Neuronal stem cell (in vitro differentiated cells): ENCODE data around the gene CFAP77.

ENCODE experiments used
- DNase-seq: peaks from one replicate; pipeline ENCODE4 v3.0.0-alpha.2; 2013; ENCODE audit warnings: low spot score
- H2AFZ ChIP-seq: one replicate; pipeline ENCODE4 v1.6.1; 2013; ENCODE audit warnings: mild to moderate bottlenecking, low read length, inconsistent platforms
- H2AK5ac ChIP-seq: 2 replicates; pipeline ENCODE4 v1.6.1; 2013; ENCODE audit warnings: low read depth, mild to moderate bottlenecking, inconsistent platforms, low read length, moderate library complexity, mixed read lengths
- H2BK120ac ChIP-seq: 2 replicates; pipeline ENCODE4 v1.6.1; 2013; ENCODE audit warnings: low read depth, mild to moderate bottlenecking, inconsistent platforms, low read length, moderate library complexity, mixed read lengths
- H2BK12ac ChIP-seq: one replicate; pipeline ENCODE4 v1.6.1; 2013; ENCODE audit warnings: low read length, inconsistent platforms
- H2BK15ac ChIP-seq: 2 replicates; pipeline ENCODE4 v1.6.1; 2013; ENCODE audit warnings: mild to moderate bottlenecking, low read length, inconsistent platforms, mixed read lengths
- H2BK5ac ChIP-seq: one replicate; pipeline ENCODE4 v1.6.1; 2013; ENCODE audit warnings: inconsistent platforms, mild to moderate bottlenecking, low read length, moderate library complexity
- H3K14ac ChIP-seq: one replicate; pipeline ENCODE4 v1.6.1; 2013; ENCODE audit warnings: low read length, inconsistent platforms
- H3K18ac ChIP-seq: 2 replicates; pipeline ENCODE4 v1.6.1; 2013; ENCODE audit warnings: low read length, inconsistent platforms
- H3K23ac ChIP-seq: 2 replicates; pipeline ENCODE4 v1.6.1; 2013; ENCODE audit warnings: low read depth, mild to moderate bottlenecking, mixed read lengths, low read length, inconsistent platforms; ENCODE audit not compliant: poor library complexity
- H3K27ac ChIP-seq: replicated peaks from 3 replicates; pipeline ENCODE4 v1.5.1; 2013; ENCODE audit warnings: low read length, inconsistent platforms
- H3K27me3 ChIP-seq, 3 experiments: 2 replicates each; pipeline ENCODE4 v1.6.1; 2013; ENCODE audit warnings: low read length in 3 of 3, mild to moderate bottlenecking in 2 of 3, inconsistent platforms in 1 of 3, low read depth in 1 of 3, mixed read lengths in 1 of 3, moderate library complexity in 1 of 3; ENCODE audit not compliant: control insufficient read depth in 3 of 3, insufficient read depth in 3 of 3
- H3K36me3 ChIP-seq, 2 donors: replicated peaks in 1 of 2; 2 replicates each; pipeline ENCODE4 v1.6.1; 2013; ENCODE audit warnings: low read length in 2 of 2; ENCODE audit not compliant: control insufficient read depth in 2 of 2, insufficient read depth in 2 of 2
- H3K4ac ChIP-seq: 2 replicates; pipeline ENCODE4 v1.6.1; 2013; ENCODE audit warnings: inconsistent platforms, mild to moderate bottlenecking, low read length, moderate library complexity
- H3K4me1 ChIP-seq, 2 donors: 1 replicate in 1 of 2; 2 replicates in 1 of 2; pipeline ENCODE4 v1.6.1; 2013; ENCODE audit warnings: low read length in 2 of 2, low read depth in 1 of 2; ENCODE audit not compliant: control insufficient read depth in 2 of 2, insufficient read depth in 1 of 2
- H3K4me2 ChIP-seq: one replicate; pipeline ENCODE4 v1.6.1; 2013; ENCODE audit warnings: mild to moderate bottlenecking, low read length, inconsistent platforms; ENCODE audit not compliant: insufficient read depth, poor library complexity, severe bottlenecking
- H3K4me3 ChIP-seq, 2 donors: 2 replicates each; pipeline ENCODE4 v1.5.1; 2013; ENCODE audit warnings: low read length in 2 of 2, mild to moderate bottlenecking in 2 of 2, inconsistent platforms in 1 of 2, moderate library complexity in 1 of 2
- H3K79me1 ChIP-seq: one replicate; pipeline ENCODE4 v1.6.1; 2013; ENCODE audit warnings: low read depth, mild to moderate bottlenecking, inconsistent platforms, low read length, moderate library complexity
- H3K9ac ChIP-seq: one replicate; pipeline ENCODE4 v1.6.1; 2013; ENCODE audit warnings: mild to moderate bottlenecking, low read depth, low read length, inconsistent platforms; ENCODE audit not compliant: poor library complexity
- H3K9me3 ChIP-seq, 2 donors: replicated peaks in 1 of 2; 2 replicates each; pipeline versions ENCODE3 to v1.6.1; 2013; ENCODE audit warnings: low read length in 2 of 2, mild to moderate bottlenecking in 2 of 2, inconsistent platforms in 1 of 2, low read depth in 1 of 2, mixed read lengths in 1 of 2, moderate library complexity in 1 of 2; ENCODE audit not compliant: control insufficient read depth in 2 of 2, insufficient read depth in 1 of 2
- H4K8ac ChIP-seq: one replicate; pipeline ENCODE4 v1.6.1; 2013; ENCODE audit warnings: low read depth, mild to moderate bottlenecking, inconsistent platforms, low read length, moderate library complexity
- H4K91ac ChIP-seq: one replicate; pipeline ENCODE4 v1.6.1; 2013; ENCODE audit warnings: low read length, low read depth, mild to moderate bottlenecking, inconsistent platforms; ENCODE audit not compliant: poor library complexity
- WGBS, 2 donors: extraction: QIAGEN DNeasy Blood & Tissue Kit; methylation state at CpG; one replicate each; pipeline ENCODE4 v1.1.7; 2013; ENCODE audit warnings: missing lambda C conversion rate in 2 of 2, mixed read lengths in 1 of 2; ENCODE audit not compliant: insufficient read length in 2 of 2, insufficient replicate concordance in 1 of 2; ENCODE audit errors: extremely low coverage in 2 of 2; 5-methylcytosine and 5-hydroxymethylcytosine counted together

CFAP77 gene

DNA sequence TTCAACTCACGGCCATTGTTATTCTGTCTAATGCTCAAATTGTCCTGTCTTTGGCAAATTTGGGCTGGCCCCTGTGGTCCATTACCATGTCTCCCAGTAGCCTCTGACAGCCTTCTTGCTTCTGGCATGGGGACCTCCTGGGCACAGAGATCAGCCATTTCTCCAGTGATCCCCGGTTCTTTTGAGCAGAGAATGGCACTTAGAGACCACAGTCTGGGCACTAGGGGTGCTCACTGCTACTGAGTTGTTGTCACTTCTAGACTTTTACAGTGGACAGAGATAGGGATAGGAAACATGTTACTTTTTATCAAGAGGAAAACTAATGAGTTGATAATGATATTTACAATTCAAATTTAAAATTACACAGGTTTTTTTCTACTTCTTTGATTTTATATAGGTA is 124.8 kb downstream of the CFAP77 start:
- no peak overlapping the region for H2BK120ac ChIP-seq
- no peak overlapping the region for H3K4me2 ChIP-seq
- H4K8ac ChIP-seq = no peak overlapping the region
- no peak overlapping the region for H2BK5ac ChIP-seq
- H2BK12ac ChIP-seq = no peak overlapping the region
- H2AFZ ChIP-seq = no peak overlapping the region
- no peaks in the 10 kb centered on the region for H3K36me3 ChIP-seq
- WGBS, 2 donors = no CpG with 5 or more reads among the region's 2 CpGs
- no peak overlapping the region for H3K23ac ChIP-seq
- peaks cover 0 to 6% of the 10 kb centered on the region in 2 donors for H3K4me1 ChIP-seq
- no peaks in the 10 kb centered on the region for H3K79me1 ChIP-seq
- no peak overlapping the region for H3K4me3 ChIP-seq
- H3K9me3 ChIP-seq = peaks cover 6 to 8% of the 10 kb centered on the region in 2 donors
- no peak for DNase-seq
- peaks cover 0 to 34% (median 0%) of the 10 kb centered on the region in 3 experiments for H3K27me3 ChIP-seq
- no peak overlapping the region for H3K18ac ChIP-seq
- H3K9ac ChIP-seq = no peak overlapping the region
- H3K27ac ChIP-seq = no peak overlapping the region
- no peak overlapping the region for H2BK15ac ChIP-seq
- no peak overlapping the region for H3K14ac ChIP-seq
- H4K91ac ChIP-seq = no peak overlapping the region
- no peak overlapping the region for H3K4ac ChIP-seq
- H2AK5ac ChIP-seq = no peak overlapping the region

DNA sequence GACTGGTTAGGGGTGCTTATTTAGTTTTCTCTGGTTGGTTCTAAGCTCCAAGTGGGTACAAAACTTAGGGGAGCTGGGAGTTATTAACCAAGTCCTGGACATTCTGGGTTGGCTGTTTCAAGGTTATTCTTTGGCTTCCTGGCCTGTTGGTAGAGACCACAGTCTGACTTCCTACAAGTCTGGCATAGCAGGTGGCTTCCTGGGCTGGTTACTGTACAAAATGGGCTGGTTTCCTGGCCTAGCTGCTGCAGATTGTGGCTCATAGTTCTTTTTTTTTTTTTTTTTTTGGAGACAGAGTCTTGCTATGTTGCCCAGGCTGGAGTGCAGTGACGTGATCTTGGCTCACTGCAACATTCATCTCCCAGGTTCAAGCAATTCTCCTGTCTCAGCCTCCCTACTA is 126.1 kb downstream of the CFAP77 start:
- H3K4me3 ChIP-seq = no peak overlapping the region
- no peak overlapping the region for H3K18ac ChIP-seq
- no peaks in the 10 kb centered on the region for H3K79me1 ChIP-seq
- peaks cover 0 to 5% of the 10 kb centered on the region in 2 donors for H3K4me1 ChIP-seq
- no peaks in the 10 kb centered on the region for H3K36me3 ChIP-seq
- H2AFZ ChIP-seq = no peak overlapping the region
- no peak overlapping the region for H2BK12ac ChIP-seq
- H2AK5ac ChIP-seq = no peak overlapping the region
- no peak overlapping the region for H3K9ac ChIP-seq
- H2BK15ac ChIP-seq = no peak overlapping the region
- no peak for DNase-seq
- no peak overlapping the region for H4K8ac ChIP-seq
- peaks cover 0 to 31% (median 0%) of the 10 kb centered on the region in 3 experiments for H3K27me3 ChIP-seq
- H3K23ac ChIP-seq = no peak overlapping the region
- no peak overlapping the region for H3K4ac ChIP-seq
- H3K9me3 ChIP-seq = peaks cover 6 to 8% of the 10 kb centered on the region in 2 donors
- no peak overlapping the region for H3K27ac ChIP-seq
- WGBS, 2 donors = no CpG with 5 or more reads among the region's 1 CpG
- no peak overlapping the region for H2BK120ac ChIP-seq
- H2BK5ac ChIP-seq = no peak overlapping the region
- H3K14ac ChIP-seq = no peak overlapping the region
- H3K4me2 ChIP-seq = no peak overlapping the region
- no peak overlapping the region for H4K91ac ChIP-seq

DNA sequence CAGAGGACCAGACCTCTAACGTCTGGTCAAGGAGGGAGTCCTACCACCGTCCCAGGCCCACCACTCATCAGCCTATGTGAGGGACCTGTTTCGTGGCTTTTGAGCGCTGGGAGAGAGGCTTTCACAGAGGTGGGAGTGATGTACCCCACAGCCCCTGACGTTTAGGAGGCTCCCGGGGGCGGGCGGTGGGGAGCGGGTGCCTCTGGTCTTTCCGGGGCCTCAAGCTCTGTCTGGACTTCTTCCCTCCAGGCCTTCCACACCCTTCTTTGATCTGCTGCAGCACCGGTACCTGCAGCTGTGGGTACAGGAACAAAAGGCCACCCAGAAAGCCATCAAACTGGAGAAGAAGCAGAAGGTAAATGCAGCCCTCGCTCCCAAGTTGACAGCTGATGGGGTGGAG is 127.3 kb downstream of the CFAP77 start:
- no peaks in the 10 kb centered on the region for H3K79me1 ChIP-seq
- no peak overlapping the region for H2BK120ac ChIP-seq
- peaks cover 4 to 8% of the 10 kb centered on the region in 2 donors for H3K9me3 ChIP-seq
- H3K4ac ChIP-seq = no peak overlapping the region
- H2AK5ac ChIP-seq = peak overlapping the region; percentile 32
- peaks cover 0 to 4% of the 10 kb centered on the region in 2 donors for H3K4me1 ChIP-seq
- peaks cover 0 to 23% (median 0%) of the 10 kb centered on the region in 3 experiments for H3K27me3 ChIP-seq
- H3K9ac ChIP-seq = no peak overlapping the region
- no peak overlapping the region for H4K8ac ChIP-seq
- H3K4me3 ChIP-seq = no peak overlapping the region
- no peak overlapping the region for H4K91ac ChIP-seq
- peak overlapping the region; percentile 54 for H2BK15ac ChIP-seq
- H2BK12ac ChIP-seq = peak overlapping the region; percentile 50
- DNase-seq = no peak
- H3K4me2 ChIP-seq = no peak overlapping the region
- no peak overlapping the region for H3K14ac ChIP-seq
- no peak overlapping the region for H2BK5ac ChIP-seq
- WGBS, 2 donors = no CpG with 5 or more reads among the region's 12 CpGs
- H3K18ac ChIP-seq = peak overlapping the region; percentile 48
- H2AFZ ChIP-seq = no peak overlapping the region
- H3K36me3 ChIP-seq = no peaks in the 10 kb centered on the region
- peak overlapping the region; percentile 56 for H3K23ac ChIP-seq
- H3K27ac ChIP-seq = no peak overlapping the region

DNA sequence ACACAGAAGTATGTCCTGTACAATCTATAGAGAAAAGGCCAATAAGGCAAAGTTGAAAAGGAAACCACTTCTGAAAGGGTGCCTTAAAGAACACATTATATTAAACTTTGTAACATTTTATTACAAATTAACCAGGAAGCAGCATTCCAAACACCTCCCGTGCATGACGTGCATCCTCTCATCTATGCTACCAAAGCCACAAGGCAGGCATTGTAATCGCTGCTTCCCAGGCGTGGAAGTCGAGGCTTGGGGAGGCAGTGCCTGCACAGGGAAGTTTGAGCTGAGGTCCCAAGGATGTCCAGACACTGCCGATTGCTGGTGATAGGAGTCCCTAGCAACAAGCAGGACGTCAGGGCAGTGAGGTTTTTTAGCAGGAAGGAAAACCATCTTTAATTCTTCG is 128.1 kb downstream of the CFAP77 start:
- no peak overlapping the region for H2AK5ac ChIP-seq
- no peak overlapping the region for H2BK15ac ChIP-seq
- no peak for DNase-seq
- H3K27ac ChIP-seq = no peak overlapping the region
- H3K4me3 ChIP-seq = no peak overlapping the region
- no peak overlapping the region for H2BK5ac ChIP-seq
- no peak overlapping the region for H3K4me2 ChIP-seq
- H3K14ac ChIP-seq = no peak overlapping the region
- peak overlapping the region; percentile 52 for H3K18ac ChIP-seq
- H3K27me3 ChIP-seq = peaks cover 0 to 17% (median 0%) of the 10 kb centered on the region in 3 experiments
- no peak overlapping the region for H3K4ac ChIP-seq
- H2BK120ac ChIP-seq = no peak overlapping the region
- no peak overlapping the region for H4K8ac ChIP-seq
- no peak overlapping the region for H2BK12ac ChIP-seq
- no peak overlapping the region for H4K91ac ChIP-seq
- H3K9ac ChIP-seq = no peak overlapping the region
- no CpG with 5 or more reads among the region's 8 CpGs for WGBS, 2 donors
- no peak overlapping the region for H2AFZ ChIP-seq
- peaks cover 0 to 4% of the 10 kb centered on the region in 2 donors for H3K4me1 ChIP-seq
- H3K79me1 ChIP-seq = no peaks in the 10 kb centered on the region
- H3K23ac ChIP-seq = no peak overlapping the region
- peaks cover 4 to 5% of the 10 kb centered on the region in 2 donors for H3K9me3 ChIP-seq
- no peaks in the 10 kb centered on the region for H3K36me3 ChIP-seq
